A549 (cell line): Measurements from ENCODE around the gene NBR1.

ENCODE experiments used
- CBX2 ChIP-seq: fragments of 200-600 bp; sonication (generic); IDR thresholded peaks from 2 replicates; pipeline ENCODE4 v1.6.1; 2016; ENCODE audit warnings: low read depth, mild to moderate bottlenecking, borderline replicate concordance
- CHD2 ChIP-seq: fragments of 150-350 bp; IDR thresholded peaks from 2 replicates; pipeline ENCODE4 v1.6.1; 2014; ENCODE audit warnings: low read length; ENCODE audit not compliant: partially characterized antibody
- TF ChIP-seq, protein P1 (sequence below): fragments of >200 bp; sonication (Bioruptor Twin); formaldehyde crosslinking; IDR thresholded peaks from 3 replicates; pipeline ENCODE4 v1.5.1; 2016

DNA sequence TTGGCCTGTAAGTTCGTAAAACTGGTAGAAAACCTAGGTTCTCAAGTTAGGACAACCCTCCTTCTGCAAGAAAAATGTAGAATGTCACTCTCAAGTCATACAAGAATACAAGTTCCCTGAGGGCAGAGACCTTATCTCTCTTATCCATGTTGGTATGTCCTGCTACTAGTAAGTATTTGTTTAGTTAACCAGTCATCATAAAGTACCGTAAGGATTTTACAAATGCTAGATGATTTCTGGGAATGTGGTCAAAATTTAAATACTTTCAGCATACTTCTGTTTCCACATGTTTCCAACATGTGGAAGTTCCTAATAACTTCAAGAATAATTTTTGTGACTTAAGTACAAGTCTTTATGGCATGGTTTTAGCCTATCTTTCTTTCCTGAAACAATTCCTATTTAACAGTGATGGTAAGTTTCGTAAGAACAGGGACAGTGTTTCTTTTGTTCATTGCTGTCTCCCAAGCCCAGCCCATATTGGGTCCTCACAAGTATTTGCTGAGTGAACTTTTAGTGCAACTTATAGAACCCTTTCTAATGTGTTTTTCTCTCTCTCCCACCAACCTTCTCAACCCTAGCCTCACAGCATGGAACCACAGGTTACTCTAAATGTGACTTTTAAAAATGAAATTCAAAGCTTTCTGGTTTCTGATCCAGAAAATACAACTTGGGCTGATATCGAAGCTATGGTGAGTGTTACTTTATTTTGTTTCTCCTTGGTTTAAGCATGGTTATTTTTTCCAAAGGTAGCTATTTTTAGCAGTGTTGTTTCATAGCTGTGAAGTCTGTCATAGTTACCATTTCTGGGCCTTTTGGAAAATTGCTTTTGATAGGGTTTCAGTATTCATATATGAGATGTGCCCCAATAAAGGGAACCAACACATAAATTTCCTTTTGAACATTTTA lies 4.5 kb downstream of the NBR1 start:
- TF ChIP-seq, protein P1, sequence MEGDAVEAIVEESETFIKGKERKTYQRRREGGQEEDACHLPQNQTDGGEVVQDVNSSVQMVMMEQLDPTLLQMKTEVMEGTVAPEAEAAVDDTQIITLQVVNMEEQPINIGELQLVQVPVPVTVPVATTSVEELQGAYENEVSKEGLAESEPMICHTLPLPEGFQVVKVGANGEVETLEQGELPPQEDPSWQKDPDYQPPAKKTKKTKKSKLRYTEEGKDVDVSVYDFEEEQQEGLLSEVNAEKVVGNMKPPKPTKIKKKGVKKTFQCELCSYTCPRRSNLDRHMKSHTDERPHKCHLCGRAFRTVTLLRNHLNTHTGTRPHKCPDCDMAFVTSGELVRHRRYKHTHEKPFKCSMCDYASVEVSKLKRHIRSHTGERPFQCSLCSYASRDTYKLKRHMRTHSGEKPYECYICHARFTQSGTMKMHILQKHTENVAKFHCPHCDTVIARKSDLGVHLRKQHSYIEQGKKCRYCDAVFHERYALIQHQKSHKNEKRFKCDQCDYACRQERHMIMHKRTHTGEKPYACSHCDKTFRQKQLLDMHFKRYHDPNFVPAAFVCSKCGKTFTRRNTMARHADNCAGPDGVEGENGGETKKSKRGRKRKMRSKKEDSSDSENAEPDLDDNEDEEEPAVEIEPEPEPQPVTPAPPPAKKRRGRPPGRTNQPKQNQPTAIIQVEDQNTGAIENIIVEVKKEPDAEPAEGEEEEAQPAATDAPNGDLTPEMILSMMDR, result no peak
- TF ChIP-seq CBX2, result no peak
- no peak for TF ChIP-seq CHD2
